ENCODE results near the gene TAL1. TPM values are rescaled to one million over a fixed set of nuclear protein-coding genes. Genes with fewer than 3 reads are reported as not detected.

TAL1 gene
- total and polyA plus RNA-seq, 9 donors, result 1.2 to 4.7 (median 2.4) TPM

DNA sequence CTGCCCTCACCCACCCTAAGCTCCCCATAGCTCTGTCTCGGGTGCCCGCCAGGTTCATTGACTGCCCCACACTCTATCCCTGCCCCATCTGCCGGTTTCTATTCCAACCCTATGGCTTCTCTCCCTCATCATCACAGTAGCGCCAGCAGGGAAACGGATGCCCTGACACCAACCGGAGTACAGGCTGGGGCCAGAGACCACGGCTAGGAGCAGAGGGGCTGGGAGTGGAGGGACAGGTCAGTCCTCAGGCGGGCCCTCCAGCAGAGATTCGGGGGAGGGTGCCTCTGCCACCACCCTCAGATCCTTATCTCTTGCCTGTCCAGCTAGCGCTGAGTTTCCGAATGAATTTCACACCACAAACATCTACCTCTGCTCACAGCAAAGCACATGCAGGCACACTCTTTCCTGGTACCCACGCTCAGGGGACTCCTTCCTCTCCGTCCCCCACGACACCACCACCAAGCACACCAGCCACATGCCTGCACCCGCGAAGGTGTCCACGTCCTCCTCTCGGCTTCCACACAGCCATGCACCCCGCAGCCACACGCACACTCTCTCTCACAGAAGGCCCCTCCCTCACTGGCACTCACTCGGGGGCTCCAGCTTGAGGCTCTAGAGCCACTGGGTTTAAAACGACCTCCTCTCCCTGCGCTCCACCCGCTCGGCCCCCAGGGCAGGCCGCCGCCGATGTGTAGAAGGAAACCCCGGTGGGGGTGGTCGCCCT is 7.2 kb downstream of the TAL1 start:
- Histone ChIP-seq H3K27me3 (no peaks in the 10 kb centered on the region), H3K27ac (no peak overlapping the region), H3K9me3 (no peaks in the 10 kb centered on the region), H3K36me3 (no peaks in the 10 kb centered on the region), H3K4me1 (ENCODE audit: insufficient read depth) (peaks cover 6% of the 10 kb centered on the region), H3K4me3 (no peak overlapping the region)
- WGBS, 3 donors, result 4 to 6% (median 5%) methylated on average over 30 of the region's 30 CpGs
- intact Hi-C loops (cut with DNase I), result no loop called here
- no peak for TF ChIP-seq POLR2A (IDR thresholded peaks at IDR 0.05)
- TF ChIP-seq, protein P1, sequence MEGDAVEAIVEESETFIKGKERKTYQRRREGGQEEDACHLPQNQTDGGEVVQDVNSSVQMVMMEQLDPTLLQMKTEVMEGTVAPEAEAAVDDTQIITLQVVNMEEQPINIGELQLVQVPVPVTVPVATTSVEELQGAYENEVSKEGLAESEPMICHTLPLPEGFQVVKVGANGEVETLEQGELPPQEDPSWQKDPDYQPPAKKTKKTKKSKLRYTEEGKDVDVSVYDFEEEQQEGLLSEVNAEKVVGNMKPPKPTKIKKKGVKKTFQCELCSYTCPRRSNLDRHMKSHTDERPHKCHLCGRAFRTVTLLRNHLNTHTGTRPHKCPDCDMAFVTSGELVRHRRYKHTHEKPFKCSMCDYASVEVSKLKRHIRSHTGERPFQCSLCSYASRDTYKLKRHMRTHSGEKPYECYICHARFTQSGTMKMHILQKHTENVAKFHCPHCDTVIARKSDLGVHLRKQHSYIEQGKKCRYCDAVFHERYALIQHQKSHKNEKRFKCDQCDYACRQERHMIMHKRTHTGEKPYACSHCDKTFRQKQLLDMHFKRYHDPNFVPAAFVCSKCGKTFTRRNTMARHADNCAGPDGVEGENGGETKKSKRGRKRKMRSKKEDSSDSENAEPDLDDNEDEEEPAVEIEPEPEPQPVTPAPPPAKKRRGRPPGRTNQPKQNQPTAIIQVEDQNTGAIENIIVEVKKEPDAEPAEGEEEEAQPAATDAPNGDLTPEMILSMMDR (IDR thresholded peaks at IDR 0.05), result no peak
- TF ChIP-seq EP300 (IDR thresholded peaks at IDR 0.05), result no peak
- DNase-seq, result no peak

- intact Hi-C loops (cut with DNase I), result no loop called here
- H3K4me3 ChIP-seq, result no peak overlapping the region
- no peaks in the 10 kb centered on the region for H3K9me3 ChIP-seq
- H3K36me3 ChIP-seq, result no peaks in the 10 kb centered on the region
- no peak for TF ChIP-seq EP300 (IDR thresholded peaks at IDR 0.05)
- TF ChIP-seq, protein P1 (IDR thresholded peaks at IDR 0.05), result no peak
- TF ChIP-seq POLR2A (IDR thresholded peaks at IDR 0.05), result no peak
- H3K4me1 ChIP-seq (ENCODE audit: insufficient read depth), result peaks cover 6% of the 10 kb centered on the region
- H3K27me3 ChIP-seq, result no peaks in the 10 kb centered on the region
- H3K27ac ChIP-seq, result no peak overlapping the region
- DNase-seq, result no peak
- 13 to 32% (median 17%) methylated on average over 9 of the region's 9 CpGs for WGBS, 3 donors
These were observed 7.9 kb downstream of the TAL1 start for GRCh38 chr1:47223921-47224675.

DNA sequence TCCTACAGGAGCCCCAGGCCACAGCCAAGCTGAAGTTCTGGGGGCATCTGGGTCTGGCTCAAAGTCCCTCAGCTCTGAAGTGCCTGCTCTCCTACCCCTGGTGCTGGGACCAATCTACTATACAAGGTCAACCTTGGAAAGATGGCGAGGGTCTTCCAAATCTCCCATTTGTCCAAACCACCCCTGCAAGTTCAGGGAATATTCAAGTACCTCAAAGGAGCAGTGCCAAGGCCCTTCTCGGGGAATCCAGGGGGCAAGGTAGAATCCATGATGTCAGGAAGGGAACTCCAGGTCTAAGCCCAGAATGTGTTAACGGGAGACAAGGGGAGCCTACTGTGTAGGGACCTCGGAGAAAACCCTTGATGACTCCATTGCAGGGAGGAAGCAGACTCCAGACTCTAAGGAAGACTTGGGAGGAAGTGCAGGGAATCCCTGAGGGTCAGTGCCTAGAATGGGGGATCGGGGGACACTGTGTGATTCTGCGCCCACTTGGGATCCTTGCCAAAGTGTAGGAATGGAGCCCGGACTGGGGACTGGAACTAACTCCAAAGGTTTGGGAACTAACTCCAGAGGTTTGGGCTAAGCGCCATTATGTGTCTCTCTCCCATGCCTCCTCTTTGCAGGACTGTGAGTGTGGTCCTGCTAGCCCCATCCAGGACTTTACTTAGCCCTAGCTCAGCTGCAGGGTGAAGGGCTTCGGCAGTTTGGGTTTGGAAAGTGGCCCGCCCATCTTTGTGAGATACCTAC is 8.7 kb downstream of the TAL1 start:
- no peaks in the 10 kb centered on the region for H3K36me3 ChIP-seq
- no peaks in the 10 kb centered on the region for H3K9me3 ChIP-seq
- 40 to 43% (median 41%) methylated on average over 10 of the region's 10 CpGs for WGBS, 3 donors
- H3K4me1 ChIP-seq (ENCODE audit: insufficient read depth), result peaks cover 6% of the 10 kb centered on the region
- no peak for DNase-seq
- TF ChIP-seq POLR2A (IDR thresholded peaks at IDR 0.05) (no peak), EP300 (IDR thresholded peaks at IDR 0.05) (no peak)
- TF ChIP-seq, protein P1 (IDR thresholded peaks at IDR 0.05), result no peak
- no peak overlapping the region for H3K27ac ChIP-seq
- intact Hi-C loops (cut with DNase I), result no loop called here
- no peaks in the 10 kb centered on the region for H3K27me3 ChIP-seq
- no peak overlapping the region for H3K4me3 ChIP-seq

GRCh38 chr1:47222476-47222875 is 9.5 kb downstream of the TAL1 start:
- 87 to 94% (median 87%) methylated on average over 3 of the region's 3 CpGs for WGBS, 3 donors
- H3K9me3 ChIP-seq, result no peaks in the 10 kb centered on the region
- no peak for DNase-seq
- H3K27me3 ChIP-seq, result no peaks in the 10 kb centered on the region
- no peak overlapping the region for H3K27ac ChIP-seq
- H3K36me3 ChIP-seq, result no peaks in the 10 kb centered on the region
- H3K4me1 ChIP-seq (ENCODE audit: insufficient read depth), result peaks cover 6% of the 10 kb centered on the region
- no peak overlapping the region for H3K4me3 ChIP-seq
- intact Hi-C loops (cut with DNase I), result no loop called here
- TF ChIP-seq POLR2A (IDR thresholded peaks at IDR 0.05), result no peak
- no peak for TF ChIP-seq EP300 (IDR thresholded peaks at IDR 0.05)
- TF ChIP-seq, protein P1 (IDR thresholded peaks at IDR 0.05), result no peak
